ENCODE data around the gene ITGAD. TPM values are rescaled to one million over a fixed set of nuclear protein-coding genes. Genes with fewer than 3 reads are reported as not detected.

ITGAD gene
- total and polyA plus RNA-seq, 2 of the 8 experiments (the other 6 are each of a cell fraction or from before 2014, with no cell fraction given): 0.06 TPM; not detected in 1

GRCh38 chr16:31377210-31377903 lies 15.8 kb upstream of the ITGAD start:
- no peak for FAIRE-seq
- TF ChIP-seq CHD2 (IDR thresholded peaks at IDR 0.05; ENCODE audit: low read length) (no peak), SP2 (IDR thresholded peaks at IDR 0.05; ENCODE audit: low read length) (no peak), SAP30 (IDR thresholded peaks at IDR 0.05; ENCODE audit: insufficient read depth, insufficient replicate concordance, low read length) (no peak), TBP (IDR thresholded peaks at IDR 0.05; ENCODE audit: low read depth, low read length) (no peak), USF2 (IDR thresholded peaks at IDR 0.05; ENCODE audit: low read length) (no peak), ZNF274 (IDR thresholded peaks at IDR 0.05; ENCODE audit: borderline replicate concordance, extremely low read depth, low read length) (no peak), CHD1 (IDR thresholded peaks at IDR 0.05; ENCODE audit: low read depth, low read length) (no peak), HDAC2 (IDR thresholded peaks at IDR 0.05; ENCODE audit: borderline replicate concordance in 1 of 2, low read depth in 2 of 2, low read length in 2 of 2) (no peak)
- Histone ChIP-seq H3K4me3 (ENCODE audit: extremely low read depth in 1 of 4, insufficient read depth in 2 of 4, low read depth in 3 of 4, low read length in 4 of 4) (no peak overlapping the region), H4K91ac (replicated peaks; ENCODE audit: insufficient read length, low read length) (no peak overlapping the region), H3K79me1 (ENCODE audit: low read depth, low read length) (no peaks in the 10 kb centered on the region), H2BK12ac (ENCODE audit: low read depth, low read length) (no peak overlapping the region), H3K4ac (replicated peaks; ENCODE audit: insufficient read length, low read depth, low read length) (no peak overlapping the region), H3K18ac (ENCODE audit: extremely low read depth, low read length) (no peak overlapping the region), H3K14ac (ENCODE audit: insufficient read length) (no peak overlapping the region), H4K8ac (ENCODE audit: extremely low read depth, insufficient read depth, low read length) (0 out of 2 replicates have a peak overlapping the region, but pooled peaks have one; percentile 25), H4K20me1 (replicated peaks in 1 of 2; ENCODE audit: control insufficient read depth in 1 of 2, insufficient read depth in 2 of 2, low read length in 2 of 2) (peaks cover 0 to 2% of the 10 kb centered on the region in 2 experiments), H3K36me3 (ENCODE audit: control insufficient read depth in 2 of 4, insufficient read depth in 4 of 4, low read length in 3 of 4) (no peaks in the 10 kb centered on the region), H3K4me2 (ENCODE audit: insufficient read depth in 1 of 2, low read depth in 2 of 2, low read length in 2 of 2) (no peak overlapping the region), H4K5ac (ENCODE audit: insufficient read length, low read depth, low read length) (no peak overlapping the region), H3K79me2 (ENCODE audit: control insufficient read depth in 1 of 2, insufficient read depth in 2 of 2, low read length in 2 of 2) (no peaks in the 10 kb centered on the region), H3K56ac (replicated peaks; ENCODE audit: insufficient read length, low read depth, low read length) (no peak overlapping the region), H2BK20ac (ENCODE audit: low read length) (no peak overlapping the region), H2BK15ac (ENCODE audit: low read length) (no peak overlapping the region), H2BK5ac (ENCODE audit: low read depth, low read length) (no peak overlapping the region), H2AK5ac (ENCODE audit: low read depth, low read length) (no peak overlapping the region), H2AFZ (ENCODE audit: low read length) (no peak overlapping the region), H3K9me3 (ENCODE audit: insufficient read depth in 2 of 2, low read depth in 1 of 2, low read length in 1 of 2) (no peaks in the 10 kb centered on the region), H3K9ac (replicated peaks in 1 of 4; ENCODE audit: extremely low read depth in 1 of 4, low read depth in 3 of 4, low read length in 3 of 4) (no peak overlapping the region), H3K23ac (ENCODE audit: insufficient read length) (no peak overlapping the region), H3K23me2 (ENCODE audit: low read depth, low read length) (no peaks in the 10 kb centered on the region), H2BK120ac (replicated peaks; ENCODE audit: low read depth, low read length) (no peak overlapping the region), H3K4me1 (replicated peaks in 1 of 4; ENCODE audit: control insufficient read depth in 3 of 4, insufficient read depth in 4 of 4, low read length in 3 of 4) (peaks cover 0 to 1% (median 0%) of the 10 kb centered on the region in 4 experiments; a peak in 2 of 7 replicates), H3K27me3 (replicated peaks in 1 of 4; ENCODE audit: control insufficient read depth in 3 of 4, extremely low read depth in 1 of 4, insufficient read depth in 3 of 4, low read length in 3 of 4) (no peaks in the 10 kb centered on the region), H3K27ac (ENCODE audit: low read depth, low read length) (no peak overlapping the region)
- DNase-seq (ENCODE audit: low read depth in 1 of 2, low spot score in 2 of 2): no peak
- CTCF ChIA-PET (ENCODE audit: partially characterized antibody): interaction anchor here (0.6 to 0.7 kb wide), 2 partner anchors 281 to 403 kb away, joined by 3 to 4 read pairs; no protein-coding TSS in a partner anchor
- WGBS, 2 experiments (ENCODE audit: extremely low coverage in 1 of 2, insufficient coverage in 1 of 2, insufficient read length in 1 of 2, insufficient replicate concordance in 2 of 2, low coverage in 1 of 2, low lambda C conversion rate in 2 of 2, missing lambda C conversion rate in 1 of 2): 81% methylated on average over 7 of the region's 7 CpGs; no CpG with 5 or more reads in 1 of the 2 experiments
- POLR2A ChIA-PET (ENCODE audit: partially characterized antibody): interaction anchor here (1.4 kb wide), 1 partner anchor 17 kb away, joined by 5 read pairs; no protein-coding TSS in a partner anchor

Data from H1 (cell line).